GM23338 (cell line): Measurements from ENCODE around the gene TTC13. TPM values are rescaled to one million over a fixed set of nuclear protein-coding genes. Genes with fewer than 3 reads are reported as not detected.

Source experiments
- ATAC-seq: fragments of 200-7000 bp; cut with Tn5 transposase; 3 replicates; pipeline ENCODE4 v1.9.1; 2020
- DNase-seq: peaks from one replicate; pipeline ENCODE4 v3.0.0-alpha.2; 2015; ENCODE audit warnings: low spot score
- H2AFZ ChIP-seq: fragments of 200-600 bp; sonication (generic); 2 replicates; pipeline ENCODE4 v1.8.0; 2016; ENCODE audit warnings: antibody characterized with exemption, mild to moderate bottlenecking, moderate library complexity
- H3F3A ChIP-seq: fragments of 200-600 bp; sonication (generic); replicated peaks from 2 replicates; pipeline ENCODE4 v1.8.0; 2017; ENCODE audit warnings: antibody characterized with exemption, mixed run types, low read depth
- H3K27ac ChIP-seq: fragments of 200-600 bp; sonication (generic); 2 replicates; pipeline ENCODE4 v1.6.1; 2016; ENCODE audit warnings: low read depth
- H3K27me3 ChIP-seq: fragments of 200-600 bp; sonication (generic); 2 replicates; pipeline ENCODE4 v1.8.0; 2016; ENCODE audit warnings: mild to moderate bottlenecking, mixed run types, moderate library complexity; ENCODE audit not compliant: insufficient read depth
- H3K36me3 ChIP-seq: fragments of 200-600 bp; sonication (generic); 2 replicates; pipeline ENCODE4 v1.8.0; 2016; ENCODE audit warnings: mild to moderate bottlenecking; ENCODE audit not compliant: insufficient read depth
- H3K4me1 ChIP-seq: fragments of 200-600 bp; sonication (generic); 2 replicates; pipeline ENCODE4 v1.8.0; 2016; ENCODE audit warnings: mild to moderate bottlenecking, moderate library complexity; ENCODE audit not compliant: insufficient read depth
- H3K4me2 ChIP-seq: fragments of 200-600 bp; sonication (generic); 2 replicates; pipeline ENCODE4 v1.7.1; 2017; ENCODE audit warnings: mixed run types
- H3K4me3 ChIP-seq: fragments of 200-600 bp; sonication (generic); 2 replicates; pipeline ENCODE4 v1.6.1; 2016; ENCODE audit warnings: mixed run types
- H3K79me2 ChIP-seq: fragments of 200-600 bp; sonication (generic); replicated peaks from 2 replicates; pipeline ENCODE4 v1.8.0; 2017; ENCODE audit warnings: mild to moderate bottlenecking; ENCODE audit not compliant: insufficient read depth
- H3K9me2 ChIP-seq: fragments of 200-600 bp; sonication (generic); 2 replicates; pipeline ENCODE4 v1.8.0; 2017; ENCODE audit not compliant: insufficient read depth
- H4K20me1 ChIP-seq: fragments of 200-600 bp; sonication (generic); replicated peaks from 2 replicates; pipeline ENCODE4 v1.8.0; 2017; ENCODE audit warnings: mild to moderate bottlenecking; ENCODE audit not compliant: insufficient read depth
- H3K27ac Mint-ChIP-seq: 2 replicates; pipeline ENCODE4 v1.8.0; 2020; ENCODE audit warnings: inconsistent platforms, mild to moderate bottlenecking, moderate library complexity, mixed read lengths
- H3K27me3 Mint-ChIP-seq: 3 replicates; pipeline ENCODE4 v1.8.0; 2022; ENCODE audit warnings: low read depth, mild to moderate bottlenecking, moderate library complexity, mixed read lengths, inconsistent platforms; ENCODE audit not compliant: insufficient read depth, poor library complexity
- H3K36me3 Mint-ChIP-seq: 3 replicates; pipeline ENCODE4 v1.8.0; 2021; ENCODE audit warnings: low read depth, mild to moderate bottlenecking, inconsistent platforms, moderate library complexity, mixed read lengths
- H3K4me1 Mint-ChIP-seq: 3 replicates; pipeline ENCODE4 v1.8.0; 2020; ENCODE audit warnings: mild to moderate bottlenecking, inconsistent platforms, mixed read lengths
- H3K4me3 Mint-ChIP-seq: 3 replicates; pipeline ENCODE4 v1.8.0; 2021; ENCODE audit warnings: moderate library complexity, mild to moderate bottlenecking, inconsistent platforms, mixed read lengths
- H3K9me3 Mint-ChIP-seq: 3 replicates; pipeline ENCODE4 v1.8.0; 2020; ENCODE audit warnings: moderate library complexity, mild to moderate bottlenecking, inconsistent platforms, mixed read lengths
- CREB1 ChIP-seq: fragments of 250-450 bp; sonication (Bioruptor Pico); IDR thresholded peaks from 2 replicates; pipeline ENCODE4 v1.5.0; 2020; ENCODE audit warnings: low read depth, mild to moderate bottlenecking, moderate library complexity
- CTCF ChIP-seq, 2 experiments: fragments of 200-600 bp in 1 of 2; sonication (generic) in 1 of 2; conservative IDR thresholded peaks; 2 replicates each; pipeline versions ENCODE4 v1.5.1 to v1.6.1; 2016 to 2017; ENCODE audit warnings: antibody characterized with exemption in 2 of 2, low read depth in 2 of 2, mild to moderate bottlenecking in 2 of 2, moderate library complexity in 1 of 2
- ETS1 ChIP-seq: IDR thresholded peaks from 2 replicates; pipeline ENCODE4 v1.6.1; 2016; ENCODE audit warnings: antibody characterized with exemption
- EZH2 ChIP-seq: fragments of 200-600 bp; sonication (generic); IDR thresholded peaks from one replicate; pipeline ENCODE4 v1.8.0; 2017; ENCODE audit warnings: antibody characterized with exemption, mild to moderate bottlenecking, low read depth; ENCODE audit not compliant: unreplicated experiment
- EZH2phosphoT487 ChIP-seq: fragments of 200-600 bp; sonication (generic); IDR thresholded peaks from one replicate; pipeline ENCODE4 v1.8.1; 2018; ENCODE audit warnings: antibody characterized with exemption; ENCODE audit not compliant: unreplicated experiment
- NANOG ChIP-seq: IDR thresholded peaks from 2 replicates; pipeline ENCODE4 v1.6.1; 2016; ENCODE audit warnings: antibody characterized with exemption, borderline replicate concordance
- POLR2AphosphoS5 ChIP-seq: IDR thresholded peaks from 2 replicates; pipeline ENCODE4 v1.6.1; 2016; ENCODE audit warnings: antibody characterized with exemption, low read depth
- REST ChIP-seq: IDR thresholded peaks from one replicate; pipeline ENCODE4 v1.6.1; 2018; ENCODE audit warnings: antibody characterized with exemption; ENCODE audit not compliant: unreplicated experiment
- ZNF114 ChIP-seq: fragments of 250-450 bp; sonication (Bioruptor Pico); IDR thresholded peaks from 2 replicates; pipeline ENCODE4 v1.5.0; 2020; ENCODE audit warnings: mild to moderate bottlenecking, moderate library complexity
- ZNF331 ChIP-seq: fragments of 250-450 bp; sonication (Bioruptor Pico); IDR thresholded peaks from 2 replicates; pipeline ENCODE4 v1.5.0; 2020; ENCODE audit warnings: low read depth, mild to moderate bottlenecking, moderate library complexity
- polyA plus RNA-seq: library from polyadenylated mRNA; unstranded; fragments of >200 nt; fragmentation: Nextera tagmentation; extraction: Ambion mirVana; gene quantifications from 2 replicates; pipeline ENCODE4 v1.2.1, GENCODE V29; 2016
- total RNA-seq: library from RNA; depleted of rRNA; stranded (reverse); fragments of >200 nt; shearing (Covaris generic); gene quantifications from 2 replicates; pipeline ENCODE4 v1.2.3, GENCODE V29; 2014

Gene TTC13
- total and polyA plus RNA-seq, 2 experiments from 2014 or later, result 3.8 to 9.4 TPM

- Histone ChIP-seq H3K4me1 (no peaks in the 10 kb centered on the region), H3K27ac (no peak overlapping the region), H3K9me2 (no peaks in the 10 kb centered on the region), H4K20me1 (no peaks in the 10 kb centered on the region), H3K79me2 (no peaks in the 10 kb centered on the region), H3K27me3 (no peaks in the 10 kb centered on the region), H3K4me3 (no peak overlapping the region), H3K4me2 (no peak overlapping the region), H3F3A (no peaks in the 10 kb centered on the region), H3K36me3 (no peaks in the 10 kb centered on the region), H2AFZ (no peak overlapping the region)
- H3K4me1 Mint-ChIP-seq, result peaks cover 12% of the 10 kb centered on the region; the same call in 2 of the 3 replicates
- H3K9me3 Mint-ChIP-seq, result no peaks in the 10 kb centered on the region
- H3K4me3 Mint-ChIP-seq, result no peak overlapping the region
- H3K27ac Mint-ChIP-seq, result no peak overlapping the region
- TF ChIP-seq CTCF (conservative IDR thresholded peaks at IDR 0.05; ENCODE audit: low read depth in 2 of 2) (no peak), NANOG (no peak)
- H3K27me3 Mint-ChIP-seq, result peaks cover 2% of the 10 kb centered on the region
- ATAC-seq (peak; percentile 57), DNase-seq (no peak)
- H3K36me3 Mint-ChIP-seq, result no peaks in the 10 kb centered on the region
Measured at GRCh38 chr1:230894664-230895063, 84.0 kb downstream of the TTC13 start.

- TF ChIP-seq EZH2phosphoT487 (no peak), ETS1 (no peak)
- no peaks in the 10 kb centered on the region for H4K20me1 ChIP-seq
- Mint-ChIP-seq H3K27ac (no peak overlapping the region), H3K9me3 (no peaks in the 10 kb centered on the region), H3K36me3 (no peaks in the 10 kb centered on the region), H3K4me3 (no peak overlapping the region), H3K27me3 (peaks cover 4% of the 10 kb centered on the region), H3K4me1 (peaks cover 12% of the 10 kb centered on the region; the same call in 2 of the 3 replicates)
- no peak overlapping the region for H2AFZ ChIP-seq
- H3K36me3 ChIP-seq, result no peaks in the 10 kb centered on the region
- DNase-seq, result no peak
- H3K4me3 ChIP-seq, result no peak overlapping the region
- H3K9me2 ChIP-seq, result peaks cover 4% of the 10 kb centered on the region; the same call in 1 of the 2 replicates
- no peak overlapping the region for H3K27ac ChIP-seq
- peak; percentile 81 for ATAC-seq
- no peaks in the 10 kb centered on the region for H3F3A ChIP-seq
- no peak overlapping the region for H3K4me2 ChIP-seq
- no peaks in the 10 kb centered on the region for H3K27me3 ChIP-seq
- H3K79me2 ChIP-seq, result no peaks in the 10 kb centered on the region
- no peaks in the 10 kb centered on the region for H3K4me1 ChIP-seq
Measured at GRCh38 chr1:230894032-230894431, 84.6 kb downstream of the TTC13 start.

- H3K27ac ChIP-seq, result no peak overlapping the region
- no peaks in the 10 kb centered on the region for H3K27me3 ChIP-seq
- no peaks in the 10 kb centered on the region for H3K79me2 ChIP-seq
- ATAC-seq, result no peak
- H2AFZ ChIP-seq, result peak overlapping the region; percentile 43; the same call in 1 of the 2 replicates
- no peak overlapping the region for H3K4me3 ChIP-seq
- no peaks in the 10 kb centered on the region for H3K36me3 ChIP-seq
- no peaks in the 10 kb centered on the region for H3F3A ChIP-seq
- no peak for DNase-seq
- H3K4me1 ChIP-seq, result no peaks in the 10 kb centered on the region
- Mint-ChIP-seq H3K27ac (no peak overlapping the region), H3K27me3 (peaks cover 5% of the 10 kb centered on the region), H3K36me3 (no peaks in the 10 kb centered on the region), H3K9me3 (no peaks in the 10 kb centered on the region), H3K4me3 (no peak overlapping the region), H3K4me1 (peaks cover 12% of the 10 kb centered on the region; the same call in 2 of the 3 replicates)
- H4K20me1 ChIP-seq, result no peaks in the 10 kb centered on the region
- H3K4me2 ChIP-seq, result no peak overlapping the region
- peaks cover 5% of the 10 kb centered on the region; the same call in 1 of the 2 replicates for H3K9me2 ChIP-seq
- TF ChIP-seq CREB1 (CRISPR knock-in tag), result no peak
- no peak for TF ChIP-seq REST
- no peak for TF ChIP-seq ZNF114 (CRISPR knock-in tag)
- TF ChIP-seq ETS1, result no peak
- TF ChIP-seq EZH2phosphoT487, result no peak
- TF ChIP-seq EZH2, result no peak
- no peak for TF ChIP-seq POLR2AphosphoS5
- TF ChIP-seq ZNF331 (CRISPR knock-in tag), result no peak
Measured at GRCh38 chr1:230892018-230892491, 86.6 kb downstream of the TTC13 start.
